Activated CD4-positive, alpha-beta T cell treated with anti-CD3 and anti-CD28 coated beads, Interleukin-2, Interleukin-6, amounts not matched to agents 100 ng/mL and 50 ng/mL, durations not matched to agents 16 hours and 8 hours (primary cell): Measurements from ENCODE around the gene NPHP4.

Source experiments
- DNase-seq: peaks from one replicate; pipeline ENCODE4 v3.0.0-alpha.2; 2020

The NPHP4 gene

DNA sequence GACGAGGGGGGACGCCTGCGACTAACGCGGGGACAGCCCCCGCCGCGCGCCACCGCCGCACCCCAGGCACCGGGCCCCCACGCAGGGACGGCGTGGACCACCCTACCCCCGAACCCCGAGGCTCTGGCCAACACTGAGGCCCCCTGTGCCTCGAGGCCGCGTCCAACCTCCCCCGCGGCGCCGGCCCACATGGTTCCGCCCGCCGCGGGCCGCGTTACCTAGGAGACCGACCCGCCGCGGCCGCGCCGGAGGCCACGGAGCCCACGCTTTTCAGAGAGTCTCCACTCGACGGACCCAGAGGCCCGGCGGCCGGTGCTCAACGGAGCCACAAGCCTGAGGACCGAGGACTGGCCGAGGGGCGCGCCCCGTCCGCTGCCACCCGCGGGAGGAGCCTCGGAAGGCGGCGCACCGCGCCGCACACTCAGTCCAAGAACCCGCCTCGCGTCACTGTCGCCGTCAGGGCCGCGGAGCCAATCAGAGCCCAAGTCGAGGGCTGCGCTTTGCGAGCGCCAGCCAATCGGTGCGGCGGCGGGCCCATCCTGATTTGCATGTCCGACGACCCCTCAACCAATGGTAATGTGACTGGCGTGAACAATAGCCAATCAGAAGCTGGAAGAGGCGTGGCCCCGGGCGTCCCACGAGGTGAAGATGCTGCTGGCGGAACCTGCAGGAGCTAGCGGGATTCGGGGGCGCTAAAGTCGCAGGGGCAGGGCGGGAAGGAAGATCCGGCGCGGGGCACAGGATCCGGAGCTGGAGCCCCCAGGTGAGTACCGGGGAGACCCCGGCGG lies at the start of gene NPHP4:
Gene NPHP4, minus strand, starts transcription at position 400 of the 788 bp plus-strand sequence. CDS start 6,136 bp downstream, outside the sequence.
- peak; percentile 100 for DNase-seq

DNA sequence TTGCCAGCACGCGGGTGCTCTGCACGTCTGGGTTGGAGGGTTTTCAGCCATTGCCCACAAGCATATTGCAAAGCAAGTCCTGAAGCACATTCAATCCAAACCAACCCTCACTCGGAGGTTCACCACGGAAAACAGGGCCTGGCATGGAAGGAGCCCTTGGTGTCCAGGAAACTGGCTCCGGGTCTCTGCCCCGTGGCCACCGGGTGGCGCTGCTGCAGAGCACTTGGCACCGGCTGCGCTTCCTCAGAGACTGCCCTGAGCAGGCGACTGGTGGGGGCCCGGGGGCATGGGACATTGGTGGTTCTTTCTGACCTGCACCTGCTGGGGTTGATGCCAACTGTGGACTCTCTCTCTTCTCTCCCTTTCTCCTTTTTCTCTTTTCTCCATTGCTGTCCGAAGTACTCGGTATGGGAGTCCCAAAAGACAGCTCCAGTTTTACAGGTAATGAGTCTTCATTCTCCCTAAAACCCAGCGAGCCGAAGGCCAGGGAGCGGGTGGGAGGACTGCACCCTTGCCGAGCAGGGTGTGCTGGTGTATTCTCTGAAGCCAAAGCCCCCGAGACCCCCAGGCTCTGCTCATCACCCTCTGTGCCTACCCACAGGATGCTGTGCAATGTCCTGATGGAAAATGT lies 49.3 kb upstream of the NPHP4 start:
- no peak for DNase-seq

DNA sequence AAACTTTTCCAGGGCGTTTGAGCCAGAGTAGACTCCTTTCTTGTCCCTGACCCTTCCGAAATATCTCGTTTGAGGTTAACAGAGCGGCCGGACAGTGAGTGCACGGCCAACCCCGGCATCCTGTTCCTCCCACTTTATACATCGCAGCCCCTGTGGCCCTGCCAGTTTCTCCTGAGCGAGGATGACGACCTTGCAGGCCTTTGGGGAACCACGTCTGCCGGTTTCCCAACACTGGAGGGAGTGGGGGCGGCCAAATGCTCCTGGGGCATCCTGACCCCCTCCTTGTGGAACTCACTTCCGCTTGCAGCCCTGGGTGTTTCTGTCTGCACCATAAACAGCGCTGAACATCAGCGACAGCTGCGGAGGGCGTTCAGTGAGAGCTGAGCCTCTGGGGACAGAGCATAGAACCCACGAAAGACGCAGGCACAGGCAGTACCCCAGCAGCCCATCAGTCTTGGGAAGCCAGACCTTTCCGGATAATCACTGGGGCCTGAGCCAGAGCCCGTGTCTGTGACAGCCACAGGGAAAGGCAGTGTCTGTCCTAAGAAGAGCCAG lies 48.7 kb upstream of the NPHP4 start:
- no peak for DNase-seq

DNA sequence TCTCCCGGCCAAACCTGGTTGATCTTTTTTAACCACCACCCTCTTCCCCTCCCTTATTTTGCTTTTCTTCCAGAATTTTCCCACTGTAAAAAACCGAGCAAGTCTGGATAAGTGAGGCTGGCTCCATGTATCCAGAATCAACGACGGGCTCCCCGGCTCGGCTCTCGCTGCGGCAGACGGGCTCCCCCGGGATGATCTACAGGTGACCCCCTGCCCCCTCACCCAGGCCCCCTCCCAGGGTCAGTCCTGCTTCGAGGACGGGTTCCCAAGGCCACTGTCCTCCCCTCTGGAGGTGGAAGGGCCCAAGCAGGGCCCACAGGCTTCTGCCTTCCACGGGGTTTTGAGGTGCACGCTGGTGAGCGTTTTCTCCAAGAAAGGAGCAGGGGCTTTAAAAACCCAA lies 48.2 kb upstream of the NPHP4 start:
- no peak for DNase-seq

- no peak for DNase-seq
Observed at GRCh38 chr1:6039031-6039430, 46.8 kb upstream of the NPHP4 start.

GRCh38 chr1:6038603-6039002 lies 46.4 kb upstream of the NPHP4 start:
- no peak for DNase-seq

GRCh38 chr1:6037338-6037762 lies 45.1 kb upstream of the NPHP4 start:
- peak; percentile 67 for DNase-seq

DNA sequence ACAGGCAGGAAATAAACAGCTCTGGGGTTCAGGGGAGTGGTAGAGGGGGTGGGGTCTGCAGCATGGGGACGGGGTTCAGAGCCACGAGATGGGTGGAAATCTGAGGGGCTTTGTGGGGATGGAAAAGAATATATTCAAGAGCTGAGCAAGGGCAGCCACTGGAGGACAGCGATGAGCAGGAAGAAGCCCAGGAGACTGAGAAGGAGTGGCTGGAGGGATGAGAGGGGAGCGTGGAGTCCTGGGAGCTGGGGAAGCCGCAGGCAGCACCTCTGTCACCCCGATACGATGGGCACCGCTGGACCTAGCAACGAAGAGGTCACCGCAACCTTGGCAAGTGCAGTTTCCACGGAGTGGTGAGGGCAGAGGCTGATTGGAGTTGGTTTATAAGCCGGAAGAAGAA lies 43.5 kb upstream of the NPHP4 start:
- DNase-seq: no peak

DNA sequence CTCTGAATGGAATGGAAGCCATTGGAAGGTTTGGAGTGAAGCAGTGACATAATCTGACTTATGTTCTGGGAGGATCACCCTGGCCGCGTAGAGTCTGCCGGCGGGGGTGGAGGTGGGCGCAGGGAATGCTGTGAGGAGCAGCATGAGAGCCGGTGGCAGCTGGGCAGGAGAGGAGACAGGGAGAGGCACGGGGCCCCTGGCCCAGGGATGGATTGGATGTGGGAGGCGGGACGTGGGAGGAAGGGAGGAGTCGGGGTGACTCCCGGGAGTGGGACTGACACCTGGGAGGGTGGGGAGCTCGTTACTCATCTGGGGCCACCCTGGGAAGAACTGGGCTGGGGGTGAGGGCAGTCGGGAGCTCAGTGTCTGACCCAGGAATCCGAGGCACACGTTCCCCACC lies 43.1 kb upstream of the NPHP4 start:
- DNase-seq: no peak

- no peak for DNase-seq
Observed at GRCh38 chr1:6034750-6035096, 42.5 kb upstream of the NPHP4 start.

- peak; percentile 44 for DNase-seq
Observed at GRCh38 chr1:6033986-6034749, 41.9 kb upstream of the NPHP4 start.

DNA sequence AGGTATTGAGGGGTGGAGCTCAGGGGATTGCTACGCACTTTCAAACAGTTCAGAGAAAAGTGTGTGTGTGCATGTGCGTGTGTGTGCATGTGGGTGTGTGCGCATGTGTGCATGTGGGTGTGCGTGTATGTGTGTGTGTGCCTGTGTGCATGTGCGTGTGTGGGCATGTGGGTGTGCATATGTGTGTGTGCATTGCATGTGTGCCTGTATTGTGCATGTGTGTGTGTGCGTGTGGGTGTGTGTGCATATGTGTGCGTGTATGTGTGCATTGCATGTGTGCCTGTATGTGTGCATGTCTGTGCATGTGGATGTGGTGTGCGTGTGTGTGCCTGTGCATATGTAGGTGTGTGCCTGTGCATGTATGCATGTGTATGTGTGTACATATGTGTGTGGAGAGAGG lies 40.9 kb upstream of the NPHP4 start:
- DNase-seq: no peak

- DNase-seq: no peak
Observed at GRCh38 chr1:6030547-6031261, 38.5 kb upstream of the NPHP4 start.

DNA sequence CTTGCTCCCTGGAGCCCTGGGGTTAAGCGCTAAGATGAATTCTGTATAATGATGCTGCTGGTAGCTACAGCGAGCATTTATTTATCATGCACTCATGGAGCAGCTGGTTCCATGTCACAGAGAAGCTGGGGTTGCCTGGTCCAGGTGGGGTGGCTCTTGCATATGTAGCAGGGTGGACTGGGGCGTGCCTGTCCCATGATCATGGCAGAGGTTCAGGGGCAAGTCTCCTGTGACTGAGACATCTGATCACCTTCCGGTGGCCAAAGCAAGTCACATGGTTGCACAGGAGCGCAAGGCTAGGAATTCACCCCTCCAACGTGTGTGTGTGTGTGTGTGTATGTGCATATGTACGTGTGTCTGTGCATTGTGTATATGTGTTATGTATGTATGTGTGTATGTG lies 37.9 kb upstream of the NPHP4 start:
- DNase-seq: no peak

- no peak for DNase-seq
Observed at GRCh38 chr1:6029351-6029750, 37.1 kb upstream of the NPHP4 start.

DNA sequence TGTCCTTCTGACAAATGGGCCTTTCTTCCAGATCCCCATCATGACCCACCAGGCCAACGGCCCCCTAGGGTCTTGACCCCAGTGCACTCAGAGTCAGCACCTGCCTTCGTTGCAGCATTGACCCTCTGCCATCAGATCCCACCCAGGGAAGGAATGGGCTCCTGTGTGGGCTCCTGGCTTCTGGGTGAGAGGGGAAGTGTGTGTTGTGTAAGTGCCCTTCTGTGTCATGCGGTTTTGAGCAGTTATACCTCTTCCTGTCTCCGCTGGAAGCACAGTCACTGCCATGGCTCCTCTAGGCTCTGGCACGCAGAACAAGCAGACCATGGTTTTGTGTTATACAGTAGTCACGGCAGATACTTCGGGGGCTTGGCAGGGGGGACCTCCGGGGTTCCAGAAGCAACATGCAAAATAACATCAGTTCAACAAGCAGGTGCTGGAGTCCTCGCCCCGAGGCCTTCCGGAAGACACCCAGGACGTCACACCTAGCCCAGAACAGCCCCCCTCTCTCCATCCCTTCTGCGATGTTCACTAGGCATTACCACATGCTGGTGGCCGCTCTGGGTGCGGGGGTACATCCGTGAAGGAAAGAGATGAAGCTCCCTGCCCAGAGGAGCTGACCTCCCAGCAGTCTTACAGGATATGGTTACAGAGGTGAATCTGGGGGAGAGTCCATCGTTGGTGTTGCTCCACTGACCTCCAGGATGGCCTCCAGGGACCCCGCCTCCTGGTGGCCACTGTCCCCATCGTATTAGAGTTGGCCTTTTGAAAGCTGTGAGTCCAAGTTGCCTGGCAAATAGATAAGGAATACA lies 36.0 kb upstream of the NPHP4 start:
- DNase-seq: peak; percentile 85

- peak; percentile 66 for DNase-seq
Observed at GRCh38 chr1:6027591-6027990, 35.4 kb upstream of the NPHP4 start.

GRCh38 chr1:6026095-6026809 lies 34.0 kb upstream of the NPHP4 start:
- peak; percentile 97 for DNase-seq

GRCh38 chr1:6025269-6026094 lies 33.3 kb upstream of the NPHP4 start:
- DNase-seq: no peak

GRCh38 chr1:6024376-6024775 lies 32.2 kb upstream of the NPHP4 start:
- DNase-seq: no peak
